Esophagus muscularis mucosa (tissue), 3 donors: Measurements from ENCODE around the gene IL11.

Source experiments
- POLR2AphosphoS5 ChIP-seq, 2 donors: sonication (generic); formaldehyde crosslinking; IDR thresholded peaks; one replicate each; pipeline ENCODE4 v1.6.1; 2017; ENCODE audit warnings: antibody characterized with exemption in 2 of 2
- TF ChIP-seq, protein P1 (sequence below), 3 experiments: fragments of 200-600 bp in 2 of 3; fragments of 450-650 bp in 1 of 3; sonication (generic) in 2 of 3; IDR thresholded peaks; one replicate each; pipeline ENCODE4 v1.5.1; 2017 to 2019; ENCODE audit warnings: antibody characterized with exemption in 3 of 3, mild to moderate bottlenecking in 2 of 3, moderate library complexity in 1 of 3

GRCh38 chr19:55398200-55398925 lies 28.1 kb upstream of the IL11 start:
- TF ChIP-seq POLR2AphosphoS5 (IDR thresholded peaks at IDR 0.05), result no peak
- TF ChIP-seq, protein P1, sequence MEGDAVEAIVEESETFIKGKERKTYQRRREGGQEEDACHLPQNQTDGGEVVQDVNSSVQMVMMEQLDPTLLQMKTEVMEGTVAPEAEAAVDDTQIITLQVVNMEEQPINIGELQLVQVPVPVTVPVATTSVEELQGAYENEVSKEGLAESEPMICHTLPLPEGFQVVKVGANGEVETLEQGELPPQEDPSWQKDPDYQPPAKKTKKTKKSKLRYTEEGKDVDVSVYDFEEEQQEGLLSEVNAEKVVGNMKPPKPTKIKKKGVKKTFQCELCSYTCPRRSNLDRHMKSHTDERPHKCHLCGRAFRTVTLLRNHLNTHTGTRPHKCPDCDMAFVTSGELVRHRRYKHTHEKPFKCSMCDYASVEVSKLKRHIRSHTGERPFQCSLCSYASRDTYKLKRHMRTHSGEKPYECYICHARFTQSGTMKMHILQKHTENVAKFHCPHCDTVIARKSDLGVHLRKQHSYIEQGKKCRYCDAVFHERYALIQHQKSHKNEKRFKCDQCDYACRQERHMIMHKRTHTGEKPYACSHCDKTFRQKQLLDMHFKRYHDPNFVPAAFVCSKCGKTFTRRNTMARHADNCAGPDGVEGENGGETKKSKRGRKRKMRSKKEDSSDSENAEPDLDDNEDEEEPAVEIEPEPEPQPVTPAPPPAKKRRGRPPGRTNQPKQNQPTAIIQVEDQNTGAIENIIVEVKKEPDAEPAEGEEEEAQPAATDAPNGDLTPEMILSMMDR (IDR thresholded peaks at IDR 0.05), result no peak
